C4-2B (cell line): Measurements from ENCODE around the gene APPL2.

ENCODE experiments used
- H3K27ac ChIP-seq: fragments of 450-650 bp; 2 replicates; pipeline ENCODE4 v1.5.1; 2017
- CTCF ChIP-seq: fragments of 450-650 bp; conservative IDR thresholded peaks from 2 replicates; pipeline ENCODE4 v1.5.1; 2017; ENCODE audit warnings: mild to moderate bottlenecking
- ZFX ChIP-seq: fragments of 450-650 bp; IDR thresholded peaks from 2 replicates; pipeline ENCODE4 v1.6.1; 2017

Gene APPL2

GRCh38 chr12:105228494-105228893, 7.5 kb downstream of the APPL2 start:
- TF ChIP-seq CTCF: no peak
- TF ChIP-seq ZFX: no peak
- H3K27ac ChIP-seq: no peak overlapping the region

DNA sequence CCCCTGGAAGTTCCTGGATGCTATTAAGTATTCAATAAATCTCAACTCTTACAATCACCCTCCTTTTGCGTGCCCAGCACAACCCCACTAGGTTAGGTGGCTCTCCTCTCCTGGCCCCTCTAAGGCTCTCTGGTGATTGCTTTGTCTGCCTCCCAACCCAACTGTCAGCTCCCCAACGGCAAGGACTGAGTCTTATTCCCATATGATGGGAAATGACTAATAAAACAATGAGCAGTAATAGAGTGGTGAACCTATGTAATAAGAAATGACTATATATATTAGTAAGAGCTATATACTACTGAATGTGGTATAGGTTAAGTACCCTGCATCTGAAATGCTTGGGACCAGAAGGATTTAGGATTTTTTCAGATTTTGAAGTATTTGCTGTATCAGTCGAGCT, 8.1 kb downstream of the APPL2 start:
- TF ChIP-seq CTCF (no peak), ZFX (no peak)
- H3K27ac ChIP-seq: no peak overlapping the region

- H3K27ac ChIP-seq: no peak overlapping the region
Measured at GRCh38 chr12:105226219-105226618, 9.8 kb downstream of the APPL2 start.

GRCh38 chr12:105225505-105226015, 10.4 kb downstream of the APPL2 start:
- TF ChIP-seq CTCF (no peak), ZFX (no peak)
- H3K27ac ChIP-seq: no peak overlapping the region

More at GRCh38 chr12:105226219-105226618, 9.8 kb downstream of the APPL2 start:
- TF ChIP-seq CTCF: no peak
- no peak for TF ChIP-seq ZFX

DNA sequence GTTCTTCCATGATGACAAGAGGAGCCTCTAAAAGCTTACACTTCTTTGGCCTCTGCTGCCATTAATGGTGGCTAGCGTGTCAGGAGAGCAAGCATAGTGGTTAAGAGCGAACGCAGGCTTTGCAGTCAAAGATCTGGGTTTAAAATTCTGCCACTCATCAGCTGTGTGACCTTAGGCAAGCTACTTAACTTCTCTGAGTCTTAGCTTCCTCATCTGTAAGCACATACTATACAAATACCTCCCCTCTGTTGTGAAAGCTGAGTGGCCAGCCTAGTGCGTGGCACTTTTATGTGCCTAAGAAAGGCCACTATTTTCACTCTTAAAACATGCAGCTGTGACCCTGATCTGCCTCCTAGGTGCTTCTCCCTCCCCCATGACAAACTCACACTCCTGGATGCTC, 11.6 kb downstream of the APPL2 start:
- TF ChIP-seq CTCF (no peak), ZFX (no peak)
- H3K27ac ChIP-seq: no peak overlapping the region

- H3K27ac ChIP-seq: no peak overlapping the region
- no peak for TF ChIP-seq CTCF
- no peak for TF ChIP-seq ZFX
Measured at GRCh38 chr12:105223884-105224283, 12.1 kb downstream of the APPL2 start.

GRCh38 chr12:105223352-105223845, 12.6 kb downstream of the APPL2 start:
- TF ChIP-seq CTCF (no peak), ZFX (no peak)
- no peak overlapping the region for H3K27ac ChIP-seq
